ENCODE results near the gene ATP4A.

Gene ATP4A

GRCh38 chr19:35559281-35559659 lies 4.2 kb downstream of the ATP4A start:
- H3K4me3 ChIP-seq (replicated peaks; ENCODE audit: low read depth, low read length), result no peak overlapping the region
- DNase-seq (ENCODE audit: low read depth), result no peak
- no peak for TF ChIP-seq CTCF (IDR thresholded peaks at IDR 0.05; ENCODE audit: low read length, missing control alignments)

DNA sequence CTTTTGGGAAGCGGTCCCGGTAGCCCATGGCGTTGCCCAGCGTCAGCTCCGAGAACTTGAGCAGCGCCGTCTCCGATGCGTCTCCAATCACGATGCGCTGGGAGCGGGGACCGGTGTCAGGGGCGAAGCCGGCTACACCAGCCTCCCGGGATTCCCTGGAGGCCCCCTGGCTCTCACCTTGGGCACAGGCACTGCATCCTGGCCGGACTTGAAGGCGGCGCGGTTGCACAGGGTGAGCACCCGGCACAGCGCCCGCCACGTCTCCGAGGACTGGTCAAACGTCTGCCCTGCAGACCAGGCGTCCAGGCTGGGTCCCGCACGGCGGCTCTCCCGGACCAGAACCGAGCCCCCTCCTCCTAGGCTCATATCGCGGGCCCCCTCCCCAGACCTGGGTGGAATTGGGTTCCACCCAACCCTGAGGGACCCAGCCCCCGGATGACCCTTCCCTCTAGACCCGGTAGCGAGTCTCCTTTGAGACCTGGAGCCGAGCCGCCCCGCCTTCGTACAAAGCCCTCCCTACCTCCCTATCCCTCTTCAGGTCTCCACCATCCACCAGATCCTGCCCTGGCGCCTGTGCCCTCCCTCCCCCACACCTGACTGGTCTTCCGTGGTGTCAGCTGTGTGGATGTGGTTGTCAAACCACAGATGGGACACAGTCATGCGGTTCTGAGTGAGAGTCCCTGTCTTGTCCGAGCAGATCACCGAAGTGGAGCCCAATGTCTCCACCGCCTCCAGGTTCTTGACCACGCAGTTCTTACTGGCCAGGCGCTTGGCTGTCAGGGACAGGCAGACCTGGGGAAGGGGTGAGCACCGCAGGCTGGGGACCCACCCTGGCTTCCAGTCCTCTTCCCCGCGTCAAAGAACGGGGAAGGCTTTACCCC lies 4.8 kb downstream of the ATP4A start:
- H3K4me3 ChIP-seq (replicated peaks; ENCODE audit: low read depth, low read length), result peak overlapping the region; percentile 47
- no peak for TF ChIP-seq CTCF (IDR thresholded peaks at IDR 0.05; ENCODE audit: low read length, missing control alignments)

DNA sequence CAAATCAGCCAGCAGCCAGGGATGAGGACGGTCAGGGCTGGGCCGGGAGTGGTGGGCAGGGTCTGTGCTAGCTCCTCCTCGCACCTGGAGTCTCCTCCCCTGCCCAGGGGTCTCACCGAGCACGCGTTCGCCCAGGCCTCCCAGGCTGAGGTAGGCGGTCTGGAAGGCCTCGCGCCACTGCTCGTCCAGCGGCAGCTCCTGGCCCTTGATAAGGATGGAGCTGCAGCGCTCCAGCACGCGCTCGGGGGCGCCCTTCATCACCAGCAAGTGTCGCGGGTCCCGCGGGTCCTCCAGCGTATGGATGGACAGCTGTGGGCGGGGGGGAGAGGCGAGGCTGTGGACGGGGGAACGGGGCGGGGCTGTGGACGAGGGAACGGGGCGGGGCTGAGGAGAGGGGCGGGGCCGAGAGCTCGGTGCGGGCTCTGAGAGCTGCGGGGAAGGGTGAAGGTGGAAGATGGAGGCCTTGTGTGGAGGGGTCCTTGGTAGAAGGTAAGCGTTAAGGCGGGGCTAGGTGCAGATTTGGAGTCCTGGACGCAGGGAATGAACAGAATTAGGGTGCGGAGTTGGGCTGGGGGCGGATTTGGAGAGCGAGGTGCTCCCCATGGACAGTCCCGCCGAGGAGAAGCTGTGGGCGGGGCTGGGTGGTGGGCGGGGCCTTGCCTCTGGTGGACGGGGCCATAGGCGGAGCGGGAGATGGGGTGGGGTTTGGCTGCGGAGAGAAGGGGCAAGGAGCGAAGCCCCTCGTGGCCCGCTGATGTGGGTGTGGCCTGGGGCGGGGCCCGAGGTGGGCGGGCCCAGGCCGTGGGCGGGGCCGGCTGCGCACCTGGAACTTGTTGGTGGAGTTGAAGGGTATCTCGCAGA lies 5.7 kb downstream of the ATP4A start:
- H3K4me3 ChIP-seq (replicated peaks; ENCODE audit: low read depth, low read length), result peak overlapping the region; percentile 47
- TF ChIP-seq CTCF (IDR thresholded peaks at IDR 0.05; ENCODE audit: low read length, missing control alignments), result no peak
- DNase-seq (ENCODE audit: low read depth), result peak; percentile 58

More for the DNA sequence above, 4.8 kb downstream of the ATP4A start:
- no peak for DNase-seq (ENCODE audit: low read depth)

GRCh38 chr19:35556846-35557538 lies 6.5 kb downstream of the ATP4A start:
- no peak overlapping the region for H3K4me3 ChIP-seq (replicated peaks; ENCODE audit: low read depth, low read length)
- no peak for DNase-seq (ENCODE audit: low read depth)
- TF ChIP-seq CTCF (IDR thresholded peaks at IDR 0.05; ENCODE audit: low read length, missing control alignments), result no peak

DNA sequence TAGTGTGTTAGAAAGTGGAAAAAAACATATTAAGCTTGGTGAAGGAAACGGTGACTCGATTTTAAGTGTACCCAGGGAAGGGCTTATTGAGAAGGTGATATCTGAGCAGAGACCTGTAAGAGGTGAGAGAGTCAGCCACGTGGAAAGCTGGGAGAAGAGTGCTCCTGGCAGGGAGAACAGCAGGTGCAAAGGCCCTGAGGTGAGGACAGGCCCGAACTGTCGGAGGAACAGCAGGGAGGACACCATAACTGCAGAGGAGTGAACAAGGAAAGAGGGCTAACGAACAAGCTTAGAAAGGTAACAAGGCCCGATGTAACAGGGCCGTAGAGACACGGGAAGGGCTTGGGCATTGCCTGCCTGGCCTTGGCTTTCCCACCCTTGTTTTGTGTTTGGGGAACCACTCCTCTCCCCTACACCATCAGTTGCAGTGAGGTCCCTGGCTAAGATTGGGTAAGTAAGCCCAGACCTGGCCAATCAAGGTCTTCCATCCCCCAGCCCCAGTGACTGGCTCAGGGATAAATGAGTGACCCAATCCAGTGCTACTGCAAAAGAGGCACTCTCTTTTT lies 7.3 kb downstream of the ATP4A start:
- TF ChIP-seq CTCF (IDR thresholded peaks at IDR 0.05; ENCODE audit: low read length, missing control alignments), result no peak
- H3K4me3 ChIP-seq (replicated peaks; ENCODE audit: low read depth, low read length), result no peak overlapping the region
- DNase-seq (ENCODE audit: low read depth), result no peak

DNA sequence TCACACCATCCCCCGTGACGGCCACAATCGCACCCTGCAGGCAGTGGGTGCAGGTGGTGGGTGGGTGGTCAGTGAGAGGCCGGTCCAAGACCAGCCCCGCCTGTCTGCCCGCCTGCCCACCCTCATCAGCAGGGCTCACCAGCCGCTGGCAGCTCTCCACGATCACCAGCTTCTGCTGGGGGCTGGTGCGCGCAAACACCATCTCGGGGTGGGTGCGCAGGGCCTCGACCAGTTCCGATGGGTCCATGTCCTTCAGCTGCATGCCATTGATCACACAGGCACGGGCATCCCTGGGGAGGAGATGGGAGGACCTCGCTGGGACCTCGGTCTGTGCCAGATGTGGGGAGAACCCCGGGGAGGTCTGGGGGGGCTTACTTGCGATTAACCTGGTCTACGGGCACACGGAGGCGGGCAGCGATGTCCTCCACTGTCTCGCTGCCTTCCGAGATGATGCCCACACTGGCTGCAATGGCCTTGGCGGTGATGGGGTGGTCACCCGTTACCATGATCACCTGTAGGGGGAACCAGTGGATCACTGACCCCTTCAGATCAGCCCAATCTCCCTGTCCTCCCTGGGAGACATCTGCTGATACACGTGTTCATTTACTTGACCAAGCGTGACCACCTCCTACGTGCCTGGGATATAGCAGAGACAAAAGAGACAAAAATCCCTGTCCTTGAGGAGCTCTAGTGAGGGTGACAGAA lies 8.0 kb downstream of the ATP4A start:
- H3K4me3 ChIP-seq (replicated peaks; ENCODE audit: low read depth, low read length), result no peak overlapping the region
- peak; percentile 30 for TF ChIP-seq CTCF (IDR thresholded peaks at IDR 0.05; ENCODE audit: low read length, missing control alignments)
- peak; percentile 36 for DNase-seq (ENCODE audit: low read depth)

All from fibroblast of pulmonary artery (primary cell).